Activated CD4-positive, CD25-positive, alpha-beta regulatory T cell treated with anti-CD3 and anti-CD28 coated beads, Interleukin-2, amount 50 U/mL, for 72 hours (primary cell): ENCODE data around the gene RNU6-8.

Source experiments
- DNase-seq: peaks from one replicate; pipeline ENCODE4 v3.0.0; 2021

RNU6-8 gene

GRCh38 chr14:32203928-32204357 lies 874 bp upstream of the RNU6-8 start:
- no peak for DNase-seq

- DNase-seq, result no peak
These were observed 525 bp downstream of the RNU6-8 start for GRCh38 chr14:32202491-32202997.

- peak; percentile 44 for DNase-seq
These were observed 1.1 kb downstream of the RNU6-8 start, which contains the start of gene RNU6-7 for GRCh38 chr14:32201816-32202490. RNU6-7 (plus strand) TSS chr14:32202045.

- peak; percentile 85 for DNase-seq
These were observed 1.8 kb downstream of the RNU6-8 start for GRCh38 chr14:32201193-32201815.

GRCh38 chr14:32200368-32201192 lies 2.5 kb downstream of the RNU6-8 start:
- no peak for DNase-seq

- no peak for DNase-seq
These were observed 5.2 kb downstream of the RNU6-8 start for GRCh38 chr14:32197919-32198318.

- DNase-seq, result no peak
These were observed 7.4 kb downstream of the RNU6-8 start for GRCh38 chr14:32195636-32196035.

GRCh38 chr14:32193532-32193931 lies 9.5 kb downstream of the RNU6-8 start:
- DNase-seq, result no peak

- DNase-seq, result no peak
These were observed 10.2 kb downstream of the RNU6-8 start for GRCh38 chr14:32192712-32193373.

GRCh38 chr14:32190673-32191072 lies 12.4 kb downstream of the RNU6-8 start:
- no peak for DNase-seq

- no peak for DNase-seq
These were observed 13.3 kb downstream of the RNU6-8 start for GRCh38 chr14:32189811-32190210.

GRCh38 chr14:32186248-32186647 lies 16.8 kb downstream of the RNU6-8 start:
- DNase-seq, result no peak

- no peak for DNase-seq
These were observed 18.0 kb downstream of the RNU6-8 start for GRCh38 chr14:32185097-32185496.

- no peak for DNase-seq
These were observed 19.7 kb downstream of the RNU6-8 start for GRCh38 chr14:32183151-32184058.

GRCh38 chr14:32171469-32171868 lies 31.6 kb downstream of the RNU6-8 start:
- DNase-seq, result no peak

- no peak for DNase-seq
These were observed 33.9 kb downstream of the RNU6-8 start for GRCh38 chr14:32169191-32169590.

- no peak for DNase-seq
These were observed 35.2 kb downstream of the RNU6-8 start for GRCh38 chr14:32167907-32168306.

- DNase-seq, result no peak
These were observed 36.1 kb downstream of the RNU6-8 start for GRCh38 chr14:32166924-32167323.

- DNase-seq, result no peak
These were observed 37.0 kb downstream of the RNU6-8 start for GRCh38 chr14:32166029-32166428.
